SK-N-DZ (cell line): Measurements from ENCODE around the gene ARSA. TPM values are rescaled to one million over a fixed set of nuclear protein-coding genes. Genes with fewer than 3 reads are reported as not detected.
"Not testable (repeated sequence)": the region's sequence is repeated elsewhere in the genome, so short reads cannot be mapped to it uniquely, and the experiment has no call there.

Source experiments
- DNase-seq: peaks from one replicate; pipeline ENCODE4 v3.0.0-alpha.2; 2015; ENCODE audit warnings: low spot score
- polyA plus RNA-seq, 2 experiments: library from polyadenylated mRNA; depleted of rRNA; stranded (reverse); fragments of >200 nt; gene quantifications; 2 replicates each; pipeline ENCODE4 v1.2.3, GENCODE V29; 2014

ARSA gene
- polyA plus RNA-seq (2014; cell fraction: cytosol; rRNA removed), result 6.9 and 11.8 TPM in 2 replicates
- 23.9 and 33.5 TPM in 2 replicates for polyA plus RNA-seq (2014; cell fraction: nucleus; rRNA removed)

- DNase-seq, result peak; percentile 75
Measured at GRCh38 chr22:50627642-50628542, at the start of gene ARSA. TSS of gene ARSA (minus strand) at chr22:50628152. CDS start at chr22:50627779, 373 bp downstream.

GRCh38 chr22:50676661-50677492 lies 48.9 kb upstream of the ARSA start:
- DNase-seq, result no peak

- DNase-seq, result no peak
Measured at GRCh38 chr22:50676180-50676636, 48.3 kb upstream of the ARSA start.

DNA sequence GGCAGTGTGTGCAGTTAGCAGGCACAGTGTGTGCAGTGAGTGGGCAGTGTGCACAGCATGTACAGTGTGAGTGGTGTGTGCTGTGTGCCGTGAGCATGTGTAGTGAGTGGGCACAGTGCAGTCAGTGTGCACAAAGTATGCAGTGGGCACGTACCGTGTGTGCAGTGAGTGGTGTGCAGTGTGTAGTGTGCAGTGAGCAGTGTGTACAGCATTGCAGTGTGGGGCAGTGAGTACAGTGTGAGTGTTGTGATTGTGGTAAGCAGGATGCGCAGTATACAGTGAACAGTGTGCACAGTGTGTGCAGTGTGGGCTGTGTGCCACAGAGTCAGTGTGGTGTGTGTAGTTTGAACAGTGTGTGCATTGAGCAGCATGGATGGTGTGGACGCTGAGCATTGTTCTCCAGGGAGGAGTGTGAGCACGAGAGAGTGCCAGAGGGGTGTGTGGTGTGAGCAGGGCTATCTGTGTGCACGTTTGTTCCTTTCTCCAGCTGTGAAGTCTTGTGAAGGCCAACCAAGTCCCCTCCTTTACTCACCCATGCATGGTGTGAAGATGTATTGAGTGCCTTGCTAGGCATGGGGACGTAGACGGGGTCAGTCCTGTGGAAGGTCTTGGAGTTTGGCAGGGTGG lies 47.7 kb upstream of the ARSA start:
- DNase-seq, result no peak

GRCh38 chr22:50674606-50675552 lies 46.9 kb upstream of the ARSA start:
- peak; percentile 40 for DNase-seq

DNA sequence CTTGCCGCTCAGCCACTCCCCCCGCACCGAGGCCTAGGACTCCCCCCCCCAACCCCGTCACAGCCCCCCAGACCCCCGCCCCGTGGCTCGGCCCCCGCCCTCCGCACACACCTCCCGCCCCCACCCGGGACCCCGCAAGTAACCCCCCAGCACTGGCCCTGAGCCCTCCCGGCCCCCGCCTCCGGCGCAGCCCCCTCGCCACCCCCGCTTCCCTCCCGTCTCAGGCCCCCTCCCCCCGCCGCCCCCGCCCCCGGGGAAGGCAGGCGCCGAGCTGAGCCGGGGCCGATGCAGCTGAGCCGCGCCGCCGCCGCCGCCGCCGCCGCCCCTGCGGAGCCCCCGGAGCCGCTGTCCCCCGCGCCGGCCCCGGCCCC lies 46.2 kb upstream of the ARSA start:
- DNase-seq, result no peak

DNA sequence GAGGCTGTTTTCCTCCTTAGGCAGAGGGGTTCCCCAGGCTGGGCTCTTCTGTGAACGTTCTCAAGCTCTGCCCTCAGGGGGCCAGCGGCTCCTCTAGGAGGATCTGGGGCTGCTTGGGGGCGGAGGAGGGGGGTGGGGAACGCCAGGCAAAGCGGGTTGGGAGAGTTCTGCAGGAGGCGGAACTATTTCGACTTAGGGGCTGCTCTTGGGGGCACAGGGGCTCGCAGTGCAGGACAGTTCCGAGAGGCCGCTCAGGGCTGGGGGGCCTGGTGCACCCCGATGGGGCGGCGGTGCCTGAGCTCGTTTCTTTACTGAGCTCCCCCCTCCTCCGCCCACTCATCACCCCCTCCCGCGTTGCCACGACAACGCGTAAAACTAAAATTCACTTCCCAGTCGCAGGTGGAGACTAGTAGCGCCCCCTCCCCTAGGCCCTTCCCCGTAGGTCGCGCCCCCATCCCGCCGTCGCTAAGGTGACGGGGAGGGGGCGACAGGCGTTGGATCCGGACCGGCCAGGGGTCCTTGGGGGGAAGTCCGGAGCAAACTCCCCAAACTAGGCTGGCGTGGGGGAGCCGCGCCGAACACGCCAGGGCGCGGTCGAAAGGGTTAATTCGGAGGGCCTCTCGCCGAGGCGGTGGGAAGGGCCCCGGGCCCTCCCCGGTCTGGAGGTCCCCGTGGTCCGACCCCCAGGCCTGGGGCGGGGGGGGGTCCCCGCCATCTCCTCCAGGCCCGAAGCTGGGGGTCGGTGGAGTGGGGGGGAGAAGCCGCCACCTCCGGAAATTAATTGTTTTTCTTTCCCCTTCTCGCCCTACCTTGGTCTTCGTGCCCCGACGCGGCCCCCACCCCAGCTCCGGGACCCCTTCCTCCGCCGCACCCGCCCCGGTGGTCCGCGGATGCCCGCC lies 45.5 kb upstream of the ARSA start:
- no peak for DNase-seq

DNA sequence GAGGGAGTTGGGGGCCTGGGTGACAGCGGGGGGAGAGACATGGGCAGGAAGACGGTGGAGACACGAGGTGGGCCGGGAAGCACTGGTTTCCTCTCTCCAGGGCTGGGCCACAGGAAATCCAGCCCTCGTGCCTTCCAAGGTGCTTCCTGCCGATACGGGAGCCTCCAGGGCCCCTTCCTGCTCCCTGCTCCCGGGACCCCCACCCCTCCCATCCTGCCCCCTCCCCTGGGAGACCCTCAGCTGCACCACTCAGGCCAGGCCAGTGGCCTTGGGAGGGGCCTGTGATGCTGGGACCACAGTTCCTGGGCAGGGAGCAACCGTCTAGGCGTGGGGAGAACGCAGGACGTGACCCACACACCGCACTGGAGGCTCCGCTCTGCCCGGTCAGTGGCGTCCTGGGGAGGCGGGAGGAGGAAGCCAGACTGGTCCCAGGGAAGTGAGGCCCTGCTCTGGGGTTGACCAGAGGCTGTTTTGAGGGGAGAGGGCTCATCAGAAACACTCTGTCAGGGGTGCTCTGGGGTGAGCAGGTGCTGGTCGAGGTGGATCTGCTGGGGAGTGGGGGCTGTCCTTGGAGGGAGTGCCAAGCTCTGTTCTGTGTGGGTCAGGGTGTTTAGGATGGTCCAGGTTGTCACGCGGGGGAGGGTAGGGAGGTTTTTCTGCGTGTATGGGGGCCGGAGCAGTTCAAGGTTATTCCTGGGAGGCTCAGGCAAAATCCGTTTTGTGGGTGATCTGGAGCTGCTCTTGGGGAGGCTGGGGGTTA lies 44.7 kb upstream of the ARSA start, which contains the start of gene SHANK3:
TSS of gene SHANK3 (plus strand) at position 353 of the 760 bp plus-strand sequence.
- DNase-seq, result no peak

- no peak for DNase-seq
Measured at GRCh38 chr22:50672041-50672440, 44.1 kb upstream of the ARSA start.

DNA sequence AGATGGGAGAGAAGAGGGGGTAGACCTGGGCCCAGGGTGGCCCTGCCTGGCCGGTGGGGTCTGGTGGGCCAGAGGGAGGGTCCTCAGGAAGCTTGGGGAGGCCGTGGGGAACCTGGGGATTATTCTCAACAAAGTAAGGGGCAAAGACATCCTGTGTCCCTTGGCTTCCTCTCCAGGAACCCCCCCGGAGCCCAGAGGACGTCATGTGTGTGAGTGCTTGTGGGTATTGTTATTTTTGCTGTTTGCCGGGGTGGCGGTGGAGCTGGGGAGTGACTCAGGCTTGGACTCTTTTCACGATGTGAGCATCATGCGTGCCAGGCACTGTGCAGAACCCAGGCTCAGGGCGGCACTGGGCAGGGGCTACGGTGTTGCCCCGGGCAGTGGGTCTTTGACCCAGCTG lies 43.7 kb upstream of the ARSA start:
- no peak for DNase-seq

GRCh38 chr22:50670914-50671538 lies 43.1 kb upstream of the ARSA start:
- no peak for DNase-seq

DNA sequence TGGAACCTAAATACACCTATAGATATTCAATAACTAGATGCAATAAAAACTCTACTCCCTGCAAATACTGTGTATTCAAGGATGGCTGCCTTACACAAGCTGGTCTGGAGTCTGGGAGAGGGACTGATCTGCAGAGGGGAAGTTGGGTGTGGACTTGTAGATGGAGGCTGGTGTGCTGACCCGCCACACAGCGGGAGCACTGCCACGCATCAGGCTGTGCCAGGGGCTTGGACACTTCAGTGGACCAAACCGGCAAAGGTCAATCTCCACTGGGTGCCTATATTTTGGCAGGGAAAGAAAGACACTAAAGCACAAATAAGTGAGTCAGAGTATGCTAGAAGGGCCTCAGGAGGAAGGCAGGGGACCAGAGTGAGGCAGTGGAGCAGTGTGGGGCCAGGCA lies 42.6 kb upstream of the ARSA start:
- DNase-seq, result no peak

DNA sequence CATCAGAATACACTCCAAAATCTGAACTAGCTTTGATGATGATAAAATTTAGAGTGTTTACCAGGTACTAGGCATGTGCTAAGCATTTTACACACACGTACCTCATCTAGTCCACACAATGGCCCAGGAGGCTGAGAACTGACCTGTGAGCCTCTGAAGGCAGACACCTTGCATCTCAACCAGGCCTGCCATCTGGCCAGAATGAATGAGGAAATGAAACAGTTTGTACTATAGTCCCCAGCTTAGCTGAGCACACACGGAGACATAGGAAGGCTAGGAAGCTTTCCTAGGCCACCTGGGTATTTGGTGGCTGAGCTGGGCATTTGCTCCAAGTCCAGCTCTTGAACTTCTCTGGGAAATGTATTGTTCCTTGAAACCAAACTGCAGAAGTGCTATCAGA lies 37.8 kb upstream of the ARSA start:
- no peak for DNase-seq

GRCh38 chr22:50665212-50665611 lies 37.3 kb upstream of the ARSA start:
- DNase-seq, result no peak

- DNase-seq, result no peak
Measured at GRCh38 chr22:50660306-50660705, 32.4 kb upstream of the ARSA start.

- DNase-seq, result not testable (repeated sequence)
Measured at GRCh38 chr22:50659711-50660110, 31.8 kb upstream of the ARSA start.

GRCh38 chr22:50657925-50658324 lies 30.0 kb upstream of the ARSA start:
- no peak for DNase-seq
